Activated gamma-delta T cell treated with anti-CD3 and anti-CD28 coated beads, Interleukin-2, amount 50 U/mL, for 16 hours (primary cell): ENCODE data around the gene PHGDH.

Experiments used
- DNase-seq: peaks from one replicate; pipeline ENCODE4 v3.0.0-alpha.2; 2020; ENCODE audit warnings: low read depth

PHGDH gene

DNA sequence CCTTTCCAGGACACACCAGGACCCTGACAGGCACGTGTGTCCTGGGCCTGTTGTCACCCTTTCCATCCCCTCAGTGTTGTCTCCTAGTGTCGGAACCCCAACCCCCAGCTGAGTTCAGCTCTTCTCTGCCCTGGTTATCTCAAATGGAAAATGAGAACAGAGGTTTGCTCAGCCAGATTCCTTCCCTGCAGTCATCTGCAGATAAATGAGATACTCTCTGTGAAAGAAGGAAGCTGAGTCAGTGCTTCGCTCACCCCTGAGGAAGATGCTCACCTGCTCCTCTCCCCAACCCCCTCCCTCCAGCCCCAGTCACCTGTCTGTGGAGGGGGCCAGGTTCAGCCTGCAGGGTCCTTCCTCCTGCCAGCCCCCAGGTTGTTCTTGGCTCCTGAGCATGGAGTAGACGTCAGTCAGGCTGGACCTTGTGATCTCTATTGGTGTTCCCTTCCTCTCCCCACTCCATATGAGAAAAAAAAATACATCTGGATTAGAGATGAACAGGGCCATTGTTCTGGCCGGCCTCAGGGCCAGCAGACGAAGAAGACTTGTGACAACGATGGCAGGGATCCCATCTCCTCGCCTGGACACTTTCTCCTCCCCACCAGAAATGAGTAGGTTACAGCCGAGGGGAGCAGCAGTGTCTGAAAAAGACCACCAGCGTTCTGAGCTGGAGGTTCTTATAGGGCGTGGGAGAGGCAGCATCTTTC, 20.9 kb downstream of the PHGDH start:
- DNase-seq = no peak

DNA sequence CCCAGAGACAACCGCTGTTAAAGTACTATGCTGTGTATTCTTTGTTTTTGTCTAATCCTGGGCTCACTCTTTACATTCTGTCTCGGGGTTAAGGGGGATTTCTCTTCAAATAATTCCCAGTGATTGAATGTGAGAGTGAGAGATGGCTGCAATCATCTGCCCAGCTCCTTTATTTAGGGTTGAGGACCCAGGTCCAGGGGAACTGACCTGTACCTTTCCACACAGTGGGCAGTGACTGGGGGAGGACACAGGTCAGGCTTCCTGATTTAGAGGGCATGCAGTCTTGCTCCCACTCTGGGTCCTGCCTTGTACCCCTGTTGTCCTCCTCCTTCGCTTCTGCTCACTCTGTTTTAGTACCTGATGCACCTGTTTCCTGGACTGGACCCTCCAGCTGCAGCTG, 22.0 kb downstream of the PHGDH start:
- no peak for DNase-seq

DNA sequence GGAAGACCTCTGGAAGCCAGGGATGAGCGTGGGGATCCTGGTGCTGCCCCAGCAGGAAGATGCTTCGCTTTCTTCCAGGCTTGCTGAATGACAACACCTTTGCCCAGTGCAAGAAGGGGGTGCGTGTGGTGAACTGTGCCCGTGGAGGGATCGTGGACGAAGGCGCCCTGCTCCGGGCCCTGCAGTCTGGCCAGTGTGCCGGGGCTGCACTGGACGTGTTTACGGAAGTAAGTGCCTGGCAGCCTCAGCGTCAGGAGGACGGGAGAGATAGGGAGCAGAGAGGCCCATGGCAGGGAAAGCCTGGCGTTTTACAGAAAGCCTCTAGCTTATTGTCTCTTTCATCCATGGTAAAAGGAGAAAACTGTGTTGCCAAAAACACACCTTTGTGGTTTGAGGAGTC, 23.5 kb downstream of the PHGDH start:
- DNase-seq = no peak

DNA sequence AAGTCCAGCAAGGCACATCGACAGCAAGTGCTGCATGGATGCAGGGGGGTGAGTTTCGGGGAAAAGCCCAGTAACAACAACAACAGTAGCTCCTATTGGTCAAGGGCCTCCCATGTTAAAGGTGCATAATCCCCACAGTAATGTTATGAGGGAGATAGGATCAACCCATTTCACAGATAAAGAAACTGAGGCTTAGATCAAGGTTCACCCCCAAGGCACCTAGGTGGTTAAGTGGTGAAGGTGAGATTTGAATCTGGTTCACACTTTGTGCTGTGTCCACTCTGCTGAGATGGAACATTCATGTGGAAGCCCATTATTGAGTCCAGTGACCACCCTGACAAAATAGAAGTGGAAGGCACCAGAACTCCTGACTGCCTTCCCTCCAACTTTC, 24.9 kb downstream of the PHGDH start:
- DNase-seq = no peak

DNA sequence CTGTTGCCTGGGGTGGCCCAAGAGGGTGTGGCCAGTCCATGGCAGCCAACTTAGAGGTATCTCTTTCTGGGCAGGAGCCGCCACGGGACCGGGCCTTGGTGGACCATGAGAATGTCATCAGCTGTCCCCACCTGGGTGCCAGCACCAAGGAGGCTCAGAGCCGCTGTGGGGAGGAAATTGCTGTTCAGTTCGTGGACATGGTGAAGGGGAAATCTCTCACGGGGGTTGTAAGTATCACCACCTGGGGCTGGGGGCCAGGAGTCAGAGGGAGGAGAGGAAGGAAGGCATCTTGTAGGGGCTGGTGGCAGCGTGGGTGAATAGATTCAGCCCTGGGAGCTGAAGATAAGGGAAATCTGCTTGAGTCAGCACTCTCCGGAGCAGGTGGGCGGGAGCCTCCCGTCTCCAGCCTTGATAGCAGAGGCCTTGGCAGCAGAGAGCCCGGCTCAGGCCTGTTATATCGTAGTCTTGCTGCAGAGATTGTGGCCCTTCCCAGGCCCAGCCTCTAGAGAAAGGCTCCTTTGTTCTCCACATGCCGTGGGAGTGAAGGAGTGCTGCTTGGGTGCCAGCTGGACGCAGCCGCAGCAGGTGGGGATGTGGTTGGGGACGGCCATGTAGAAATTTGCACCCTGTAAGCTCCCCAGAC, 25.4 kb downstream of the PHGDH start:
- DNase-seq = no peak

DNA sequence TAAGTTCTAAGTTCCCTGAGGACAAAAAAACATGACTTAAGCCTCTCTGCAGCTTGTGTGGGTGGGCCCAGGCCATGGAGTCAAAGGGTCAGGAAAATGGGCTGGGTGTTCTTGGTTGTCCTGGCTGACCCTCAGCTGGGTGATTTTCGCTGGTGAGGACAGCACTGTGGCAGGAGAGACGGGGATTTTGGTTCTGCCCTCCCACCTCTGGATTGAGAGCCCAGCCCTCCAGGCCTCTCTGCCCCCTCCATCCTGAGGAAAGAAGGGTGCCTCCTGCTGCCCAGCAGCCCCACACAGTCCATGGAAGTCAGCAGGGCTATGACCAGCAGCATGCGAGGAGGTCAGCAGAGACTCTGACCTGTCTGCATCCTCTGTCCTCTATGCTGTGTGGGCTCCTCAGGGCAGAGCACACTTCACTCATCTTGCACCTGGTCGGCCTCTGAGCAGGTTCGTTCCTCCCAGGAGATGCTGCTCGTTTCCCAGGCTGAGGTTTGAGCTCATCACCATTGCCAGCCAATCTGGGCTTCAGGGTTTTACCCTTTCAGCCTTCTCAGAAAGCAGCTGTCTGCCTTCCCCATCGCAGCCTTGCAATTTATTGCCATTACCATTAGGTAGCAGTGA, 26.5 kb downstream of the PHGDH start:
- no peak for DNase-seq

DNA sequence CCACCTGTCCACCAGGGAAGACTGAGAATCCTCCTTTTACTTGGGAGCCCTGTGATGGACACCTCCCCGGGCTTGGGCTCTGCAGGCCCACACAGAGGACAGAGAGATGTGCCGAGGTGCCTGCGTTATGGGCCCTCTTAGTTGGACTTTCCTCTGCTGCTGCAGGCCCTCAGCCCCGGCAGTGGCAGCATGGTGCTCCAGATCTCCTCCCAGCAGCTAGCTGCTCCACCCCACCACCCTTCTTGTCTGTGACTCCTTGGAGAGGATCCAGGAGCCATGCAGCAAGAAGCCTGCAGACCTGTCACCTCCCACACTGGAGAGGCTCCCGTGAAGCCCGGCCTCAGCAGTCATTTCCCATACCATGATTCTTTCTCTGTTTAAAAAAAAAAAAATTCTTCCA, 27.4 kb downstream of the PHGDH start:
- no peak for DNase-seq

DNA sequence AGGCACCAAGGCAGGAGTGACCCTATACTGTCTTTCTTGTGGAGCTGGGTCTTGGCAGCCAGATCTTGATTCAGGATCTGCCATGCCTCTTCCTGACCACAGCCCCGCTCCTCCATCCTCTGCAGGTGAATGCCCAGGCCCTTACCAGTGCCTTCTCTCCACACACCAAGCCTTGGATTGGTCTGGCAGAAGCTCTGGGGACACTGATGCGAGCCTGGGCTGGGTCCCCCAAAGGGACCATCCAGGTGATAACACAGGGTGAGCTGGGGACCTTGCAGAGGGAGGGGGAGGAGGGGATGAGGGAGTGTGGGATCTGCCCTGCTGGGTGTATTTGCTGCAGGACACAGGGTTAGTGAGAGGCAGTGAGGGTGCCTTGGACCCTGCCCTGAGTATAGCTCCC, 28.5 kb downstream of the PHGDH start:
- DNase-seq = no peak

DNA sequence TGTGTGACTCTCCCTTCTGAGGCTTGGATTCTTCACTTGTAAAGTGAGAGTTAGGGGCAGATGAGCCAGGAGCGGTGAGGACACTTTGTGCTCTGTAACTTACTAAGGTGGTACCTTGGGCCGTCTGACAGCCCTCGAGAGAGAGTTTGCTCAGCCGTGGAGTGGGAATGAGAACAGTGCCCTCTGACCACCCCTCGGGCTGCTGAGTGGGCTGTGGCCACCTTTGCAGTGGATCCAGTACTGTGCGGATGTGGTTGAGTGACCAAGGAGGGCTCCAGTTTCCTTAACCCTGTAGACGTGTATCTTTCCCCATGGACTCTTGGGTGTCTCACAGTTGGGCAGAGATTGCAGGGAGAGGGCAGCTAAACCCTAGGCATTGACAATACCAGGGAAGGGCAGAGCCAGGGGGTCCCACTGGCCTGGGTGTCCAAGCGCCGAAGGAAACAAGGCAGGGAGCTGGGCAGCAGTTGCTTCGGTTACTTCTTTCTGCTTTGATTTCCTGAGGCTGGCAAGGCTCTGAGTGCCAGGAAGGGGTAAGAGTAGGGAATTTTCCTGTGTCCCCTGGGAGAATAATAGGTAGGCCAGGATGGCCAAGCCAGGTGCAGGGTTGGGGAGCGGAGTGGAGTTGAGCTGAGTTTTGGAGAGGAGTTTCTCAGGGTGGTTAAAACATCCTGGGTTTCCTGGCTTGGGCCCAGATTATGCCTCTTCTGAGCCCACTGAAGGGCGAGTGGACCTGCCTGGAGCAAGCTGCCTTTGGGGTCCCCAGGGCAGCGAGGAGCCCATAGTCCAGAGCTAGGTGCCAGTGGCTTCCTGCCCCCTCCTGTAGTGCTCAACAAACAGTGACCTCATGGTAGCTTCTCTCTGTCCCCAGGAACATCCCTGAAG, 29.4 kb downstream of the PHGDH start:
- no peak for DNase-seq

DNA sequence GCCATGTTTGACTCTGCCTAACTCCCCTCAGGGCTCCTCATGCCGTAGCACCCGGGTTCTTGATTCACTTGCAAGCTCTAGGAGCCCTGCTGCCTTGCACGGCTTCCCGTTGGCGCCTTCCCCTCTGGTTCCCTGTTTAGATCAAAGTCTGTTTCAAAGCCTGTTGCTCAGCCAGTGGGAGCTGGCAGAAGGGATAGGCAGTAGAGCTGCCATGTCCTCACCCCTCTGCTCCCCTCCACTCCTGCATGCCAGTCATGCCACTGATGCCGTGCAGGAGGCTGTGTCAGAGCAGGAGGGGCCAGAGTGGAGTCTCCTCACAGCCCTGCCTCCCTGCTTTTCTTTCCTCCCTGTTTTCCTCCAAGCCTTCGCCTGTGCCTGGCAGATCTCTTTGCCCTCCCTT, 30.5 kb downstream of the PHGDH start:
- no peak for DNase-seq

DNA sequence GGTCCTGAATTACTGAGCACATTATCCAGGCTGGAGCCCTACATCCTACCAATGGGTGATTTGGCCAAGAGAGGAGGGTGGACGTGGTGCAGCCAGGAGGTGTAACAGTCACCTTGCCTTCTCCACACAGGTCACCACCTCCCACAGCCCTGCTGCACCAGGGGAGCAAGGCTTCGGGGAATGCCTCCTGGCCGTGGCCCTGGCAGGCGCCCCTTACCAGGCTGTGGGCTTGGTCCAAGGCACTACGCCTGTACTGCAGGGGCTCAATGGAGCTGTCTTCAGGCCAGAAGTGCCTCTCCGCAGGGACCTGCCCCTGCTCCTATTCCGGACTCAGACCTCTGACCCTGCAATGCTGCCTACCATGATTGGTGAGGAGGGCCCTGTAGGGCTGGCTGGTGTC, 30.9 kb downstream of the PHGDH start:
- DNase-seq = no peak

DNA sequence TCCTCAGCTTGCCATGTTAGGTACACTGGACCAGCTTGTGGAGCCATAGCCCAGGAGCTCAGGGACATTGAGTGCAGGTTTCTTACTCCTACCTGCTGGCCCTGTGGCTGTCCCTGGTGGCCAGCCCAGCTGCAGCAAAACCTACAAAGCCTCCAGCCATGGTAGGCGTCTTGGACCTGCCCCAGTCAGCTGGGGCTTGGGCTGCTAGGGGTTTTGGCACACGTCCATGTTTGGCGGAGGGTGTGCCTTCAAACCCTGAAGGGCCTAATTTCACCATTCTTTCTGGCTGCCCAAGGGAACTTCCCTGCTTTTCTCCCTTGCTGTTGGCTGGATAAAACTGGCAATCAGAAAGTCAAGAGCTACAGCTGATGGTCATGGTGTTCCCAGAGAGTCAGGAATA, 31.6 kb downstream of the PHGDH start:
- DNase-seq = no peak

DNA sequence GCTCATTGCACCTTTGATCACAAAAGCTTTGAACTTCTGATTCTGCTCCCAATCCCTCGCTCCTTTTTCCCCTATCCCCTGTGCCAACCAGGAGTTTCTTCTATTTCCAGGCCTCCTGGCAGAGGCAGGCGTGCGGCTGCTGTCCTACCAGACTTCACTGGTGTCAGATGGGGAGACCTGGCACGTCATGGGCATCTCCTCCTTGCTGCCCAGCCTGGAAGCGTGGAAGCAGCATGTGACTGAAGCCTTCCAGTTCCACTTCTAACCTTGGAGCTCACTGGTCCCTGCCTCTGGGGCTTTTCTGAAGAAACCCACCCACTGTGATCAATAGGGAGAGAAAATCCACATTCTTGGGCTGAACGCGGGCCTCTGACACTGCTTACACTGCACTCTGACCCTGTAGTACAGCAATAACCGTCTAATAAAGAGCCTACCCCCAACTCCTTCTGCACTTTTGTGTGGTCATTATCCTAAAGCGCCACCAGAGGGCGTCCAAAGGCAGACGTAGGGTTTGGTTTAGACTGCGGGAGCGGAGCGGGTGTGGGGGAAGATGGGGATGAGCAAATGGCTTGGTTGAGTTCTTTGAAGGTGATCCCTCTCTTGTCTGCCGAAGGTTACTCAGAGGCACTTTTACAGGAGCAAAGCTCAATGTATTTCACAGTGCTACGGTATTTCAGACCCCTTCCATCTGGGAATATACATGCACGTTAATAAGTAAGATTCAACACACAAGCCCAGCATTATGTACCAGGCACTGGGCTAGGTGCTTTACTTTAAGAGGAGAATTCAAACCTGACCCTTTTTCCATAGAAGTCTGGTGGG, 32.3 kb downstream of the PHGDH start:
- peak; percentile 12 for DNase-seq

DNA sequence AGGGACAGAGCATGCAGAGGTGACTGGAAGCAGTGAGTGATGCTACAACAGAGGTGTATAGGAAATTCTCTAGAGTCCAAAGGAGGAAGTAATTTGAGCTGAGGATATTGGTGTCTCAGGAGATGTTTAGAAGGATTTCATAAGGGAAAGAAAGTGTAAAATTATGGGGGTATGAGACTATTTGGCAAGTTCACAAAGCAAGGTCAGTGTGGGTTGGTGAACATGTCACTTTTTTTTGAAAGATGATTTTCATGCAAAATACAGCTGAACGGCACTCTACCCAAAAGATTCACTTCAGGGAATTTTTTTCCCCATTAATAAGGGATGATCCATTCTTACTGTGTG, 32.8 kb downstream of the PHGDH start:
- no peak for DNase-seq

DNA sequence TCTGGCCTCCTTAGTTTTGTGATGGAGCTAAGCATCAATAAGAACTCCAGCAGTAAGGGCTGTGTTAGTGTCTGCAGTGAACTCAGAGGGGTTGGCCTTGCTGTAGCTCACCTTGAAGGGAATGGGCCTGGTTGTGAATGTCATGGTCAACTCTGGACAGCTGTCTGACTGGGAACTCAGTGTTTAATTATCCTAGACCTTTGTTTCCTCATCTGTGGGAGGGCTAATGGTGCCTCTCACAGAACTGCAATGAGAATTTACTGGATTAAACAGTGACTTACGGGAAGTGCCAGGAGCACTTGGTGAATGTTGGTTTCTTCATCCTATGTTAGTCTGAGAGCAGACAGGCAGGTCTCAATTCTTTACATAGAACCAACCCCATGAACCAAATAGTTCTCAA, 33.3 kb downstream of the PHGDH start:
- DNase-seq = no peak

DNA sequence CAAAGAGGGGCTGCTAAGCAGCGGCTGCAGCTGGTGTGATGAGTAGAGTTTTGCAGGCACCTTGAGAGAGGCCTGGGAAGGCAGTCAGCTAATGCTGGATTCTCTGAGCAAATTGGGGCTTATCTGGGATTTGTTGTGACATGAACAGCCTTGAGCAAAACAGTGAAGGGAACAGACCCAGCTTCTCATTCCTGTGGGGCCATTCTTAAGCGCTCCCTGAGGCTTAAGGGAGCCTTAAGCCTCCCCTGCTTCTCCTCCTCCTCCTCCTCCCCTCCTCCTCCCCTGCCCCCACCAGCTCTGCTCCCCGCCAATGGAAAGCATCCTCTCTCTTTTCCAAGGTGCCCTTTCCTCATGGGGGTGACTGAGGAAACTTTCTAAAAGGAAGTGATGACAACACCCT, 35.7 kb downstream of the PHGDH start:
- no peak for DNase-seq

DNA sequence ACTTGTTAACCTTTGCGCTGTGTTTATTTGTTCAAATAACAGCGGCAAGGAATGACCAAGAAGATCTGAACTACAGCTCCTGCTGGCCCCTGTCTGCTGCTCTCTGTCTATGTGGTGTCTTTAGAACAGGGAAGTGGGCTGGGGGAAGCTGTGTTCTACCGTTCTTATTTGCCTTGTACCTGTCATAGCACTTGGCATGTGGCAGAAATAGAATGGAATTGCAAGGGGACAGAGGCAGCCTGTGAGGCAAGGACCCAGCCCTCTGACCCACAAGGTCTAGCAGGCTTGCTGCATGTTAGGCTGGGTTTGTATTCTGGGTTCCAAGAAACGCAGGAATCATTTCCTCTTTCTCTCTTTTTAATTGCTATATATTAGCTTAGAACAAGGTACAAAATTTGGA, 36.3 kb downstream of the PHGDH start:
- no peak for DNase-seq

DNA sequence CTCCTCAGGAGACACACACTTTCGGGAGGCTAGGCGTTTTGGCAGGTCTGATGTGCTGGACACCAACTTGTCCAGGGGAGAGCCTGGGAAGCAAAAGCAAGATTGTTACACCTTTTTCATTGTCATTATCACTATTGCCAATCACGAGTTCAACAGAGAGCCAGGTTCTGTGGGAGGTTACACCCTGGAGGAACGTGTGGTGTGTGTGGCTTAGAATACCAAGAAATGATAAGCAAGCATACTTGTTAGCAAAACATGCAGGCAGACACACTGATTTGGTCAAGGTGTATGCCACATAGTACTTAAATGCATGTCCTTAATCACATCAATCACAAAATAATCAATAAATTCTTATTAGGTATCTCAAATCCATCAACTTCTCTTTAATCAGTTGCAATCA, 40.9 kb downstream of the PHGDH start:
- DNase-seq = no peak

DNA sequence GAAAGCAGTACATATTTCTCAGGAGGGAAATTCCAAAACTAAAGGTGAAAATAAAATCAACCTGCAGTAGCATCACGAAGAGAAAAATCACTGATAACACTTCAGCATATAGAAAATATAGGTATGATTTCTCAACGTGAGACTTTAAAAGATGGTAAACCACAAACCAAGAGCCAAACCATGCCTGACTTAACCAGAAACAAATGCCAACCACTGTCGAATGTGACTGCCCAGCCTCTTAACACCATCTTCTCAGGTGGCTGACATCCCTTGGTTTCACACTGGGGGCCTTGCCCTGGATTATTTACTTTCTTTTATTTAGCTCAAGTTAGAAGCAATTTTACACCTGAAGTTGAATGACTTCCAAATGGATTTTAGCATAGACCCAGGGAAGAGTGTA, 46.9 kb downstream of the PHGDH start:
- DNase-seq = no peak

DNA sequence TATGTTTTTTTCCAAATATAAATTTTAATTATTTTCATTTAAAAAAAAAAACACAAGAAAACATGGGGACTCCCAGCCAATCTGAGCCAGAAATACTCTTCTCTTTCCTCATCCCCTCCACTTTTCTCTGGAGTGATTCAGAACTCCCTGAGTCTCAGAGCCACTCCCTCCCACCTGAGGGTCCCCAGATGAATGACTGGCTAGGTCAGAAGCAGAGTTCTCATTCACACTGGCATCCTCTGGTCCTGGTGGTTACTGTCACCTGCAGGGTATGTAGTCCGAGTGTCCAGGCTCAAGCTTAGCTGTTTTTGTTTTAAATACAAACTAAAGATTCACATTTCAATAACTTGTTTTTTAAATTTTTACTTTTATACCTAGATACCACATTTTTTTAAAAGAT, 50.7 kb downstream of the PHGDH start:
- DNase-seq = no peak

DNA sequence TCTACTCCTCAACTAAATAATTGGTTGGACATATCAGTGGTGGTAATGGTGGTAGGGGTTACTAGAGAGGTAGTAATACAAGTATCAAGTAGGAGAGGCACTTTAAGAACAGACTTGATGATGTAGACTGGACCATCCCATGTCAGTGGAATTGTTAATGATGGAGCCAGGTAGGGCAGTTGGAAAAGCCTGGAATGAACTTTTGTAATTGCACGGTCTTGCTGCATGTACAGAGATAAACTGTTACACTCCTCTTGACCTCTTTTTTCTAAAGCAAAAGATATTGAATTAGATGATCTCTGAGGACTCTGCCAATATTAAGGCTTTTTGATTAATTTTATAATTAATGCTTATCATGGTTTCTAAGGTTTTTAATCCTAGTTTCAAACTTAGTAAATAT, 51.2 kb downstream of the PHGDH start:
- DNase-seq = no peak

DNA sequence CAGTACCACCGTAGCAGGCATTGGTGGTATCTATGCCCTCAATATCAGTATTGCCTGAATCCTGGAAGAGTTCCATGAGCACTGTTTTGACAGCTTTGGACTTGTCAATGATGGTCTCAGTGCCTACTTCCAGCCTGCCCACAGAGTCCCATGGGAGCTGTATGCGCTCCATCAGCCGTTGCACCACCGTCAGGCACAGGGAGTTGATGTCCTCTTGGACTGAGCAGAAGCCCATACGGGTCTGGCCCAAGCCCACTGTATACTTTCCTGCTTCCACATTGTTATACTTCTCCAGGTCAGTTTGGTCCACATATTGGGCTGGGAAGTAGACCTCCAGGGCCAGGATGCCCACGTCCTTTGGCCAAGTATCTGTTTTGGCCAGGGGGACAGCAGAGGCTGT, 52.5 kb downstream of the PHGDH start:
- no peak for DNase-seq
